Stomach (tissue), 4 donors: Measurements from ENCODE around the gene GIPC2.

Experiments
- CTCF ChIP-seq, 7 experiments: fragments of 450-650 bp in 4 of 7; fragments of 200-600 bp in 3 of 7; sonication (generic) in 3 of 7; IDR thresholded peaks; one replicate each; pipeline ENCODE4 v1.5.1; 2016 to 2019; ENCODE audit warnings: antibody characterized with exemption in 7 of 7, control low read depth in 2 of 7, mild to moderate bottlenecking in 1 of 7
- POLR2AphosphoS5 ChIP-seq, 3 donors: sonication (generic); formaldehyde crosslinking; IDR thresholded peaks; one replicate each; pipeline ENCODE4 v1.6.1; 2016; ENCODE audit warnings: antibody characterized with exemption in 3 of 3

- TF ChIP-seq POLR2AphosphoS5 (IDR thresholded peaks at IDR 0.05), result no peak
- TF ChIP-seq CTCF (IDR thresholded peaks at IDR 0.05), result no peak
These were observed 97.4 kb downstream of the GIPC2 start for GRCh38 chr1:78143152-78143551.
